WTC11 (cell line): ENCODE results near the gene GPALPP1.

Experiments
- ATF2 ChIP-seq: sonication (generic); formaldehyde crosslinking; IDR thresholded peaks from 2 replicates; pipeline ENCODE4 v1.8.1; 2022; ENCODE audit warnings: low read depth, missing genetic modification reagents, borderline replicate concordance
- CTCF ChIP-seq: fragments of 200-600 bp; IDR thresholded peaks from 2 replicates; pipeline ENCODE4 v1.8.0; 2022; ENCODE audit warnings: antibody characterized with exemption
- FOXJ3 ChIP-seq: sonication (generic); formaldehyde crosslinking; IDR thresholded peaks from 2 replicates; pipeline ENCODE4 v1.9.0; 2021; ENCODE audit warnings: missing genetic modification reagents, mild to moderate bottlenecking, borderline replicate concordance
- FOXP4 ChIP-seq: sonication (generic); formaldehyde crosslinking; IDR thresholded peaks from 2 replicates; pipeline ENCODE4 v1.8.0; 2022; ENCODE audit warnings: mild to moderate bottlenecking, missing genetic modification reagents
- HMGXB4 ChIP-seq: sonication (generic); formaldehyde crosslinking; IDR thresholded peaks from 2 replicates; pipeline ENCODE4 v1.8.1; 2023; ENCODE audit warnings: mild to moderate bottlenecking, moderate library complexity, missing genetic modification reagents
- MLX ChIP-seq: sonication (generic); formaldehyde crosslinking; IDR thresholded peaks from 2 replicates; pipeline ENCODE4 v1.8.1; 2023; ENCODE audit warnings: mild to moderate bottlenecking, missing genetic modification reagents, moderate library complexity
- NFYB ChIP-seq: sonication (generic); formaldehyde crosslinking; conservative IDR thresholded peaks from 2 replicates; pipeline ENCODE4 v1.8.0; 2022; ENCODE audit warnings: low read depth, missing genetic modification reagents
- NR2C2 ChIP-seq: sonication (generic); formaldehyde crosslinking; IDR thresholded peaks from 2 replicates; pipeline ENCODE4 v1.8.0; 2022; ENCODE audit warnings: mild to moderate bottlenecking, missing genetic modification reagents
- RELA ChIP-seq: sonication (generic); formaldehyde crosslinking; IDR thresholded peaks from 2 replicates; pipeline ENCODE4 v1.8.1; 2022; ENCODE audit warnings: missing genetic modification reagents, mild to moderate bottlenecking, borderline replicate concordance
- SMAD3 ChIP-seq: sonication (generic); formaldehyde crosslinking; IDR thresholded peaks from 2 replicates; pipeline ENCODE4 v1.8.0; 2022; ENCODE audit warnings: missing genetic modification reagents, mild to moderate bottlenecking, borderline replicate concordance
- USF1 ChIP-seq: sonication (generic); formaldehyde crosslinking; IDR thresholded peaks from 2 replicates; pipeline ENCODE4 v1.8.0; 2022; ENCODE audit warnings: mild to moderate bottlenecking, missing genetic modification reagents
- ZNF138 ChIP-seq: sonication (generic); formaldehyde crosslinking; conservative IDR thresholded peaks from 2 replicates; pipeline ENCODE4 v1.8.1; 2022; ENCODE audit warnings: mild to moderate bottlenecking, moderate library complexity, missing genetic modification reagents
- ZNF263 ChIP-seq: sonication (generic); formaldehyde crosslinking; IDR thresholded peaks from 2 replicates; pipeline ENCODE4 v1.8.1; 2022; ENCODE audit warnings: low read depth, mild to moderate bottlenecking, moderate library complexity, missing genetic modification reagents
- ZNF317 ChIP-seq: sonication (generic); formaldehyde crosslinking; IDR thresholded peaks from 2 replicates; pipeline ENCODE4 v1.8.1; 2023; ENCODE audit warnings: low read depth, mild to moderate bottlenecking, moderate library complexity, missing genetic modification reagents, borderline replicate concordance

- TF ChIP-seq CTCF (no peak), RELA (CRISPR knock-in tag) (no peak), ZNF138 (CRISPR knock-in tag) (no peak), ATF2 (CRISPR knock-in tag) (no peak), NFYB (CRISPR knock-in tag) (no peak), NR2C2 (CRISPR knock-in tag) (no peak), MLX (no peak), SMAD3 (no peak), FOXP4 (no peak), USF1 (CRISPR knock-in tag) (no peak), FOXJ3 (CRISPR knock-in tag) (no peak), ZNF317 (CRISPR knock-in tag) (no peak), ZNF263 (CRISPR knock-in tag) (no peak), HMGXB4 (no peak)
These were observed 27.3 kb upstream of the GPALPP1 start for GRCh38 chr13:44961997-44962396.
